Adrenal gland (tissue), 12 donors: Measurements from ENCODE around the gene KRT31. TPM values are rescaled to one million over a fixed set of nuclear protein-coding genes. Genes with fewer than 3 reads are reported as not detected.

Source experiments
- DNase-seq, 7 donors: peaks; one replicate each; pipeline ENCODE4 v3.0.0-alpha.2; 2019 to 2020
- H3K27ac ChIP-seq, 5 donors: fragments of 200-600 bp; sonication (generic) in 4 of 5; 1 replicate in 3 of 5; 2 replicates in 2 of 5; pipeline versions ENCODE4 v1.5.1 to v1.8.0; 2016 to 2020; ENCODE audit warnings: mild to moderate bottlenecking in 1 of 5
- H3K27me3 ChIP-seq: fragments of 200-600 bp; 2 replicates; pipeline ENCODE4 v1.8.0; 2021
- H3K36me3 ChIP-seq, 2 donors: fragments of 200-600 bp; replicated peaks in 1 of 2; 1 replicate in 1 of 2; 2 replicates in 1 of 2; pipeline versions ENCODE4 v1.5.1 to v1.8.0; 2018 to 2022
- H3K4me1 ChIP-seq, 2 donors: fragments of 200-600 bp; replicated peaks in 1 of 2; 1 replicate in 1 of 2; 2 replicates in 1 of 2; pipeline versions ENCODE4 v1.5.1 to v1.8.0; 2018 to 2021
- H3K4me3 ChIP-seq, 4 donors: fragments of 200-600 bp; sonication (generic) in 3 of 4; one replicate each; pipeline ENCODE4 v1.5.1; 2016 to 2018
- H3K9me3 ChIP-seq, 3 donors: fragments of 200-600 bp; sonication (generic) in 1 of 3; replicated peaks in 1 of 3; 1 replicate in 2 of 3; 2 replicates in 1 of 3; pipeline versions ENCODE4 v1.5.1 to v1.8.0; 2016 to 2021
- CTCF ChIP-seq, 6 experiments: fragments of 450-650 bp in 4 of 6; fragments of 200-600 bp in 2 of 6; sonication (generic) in 1 of 6; IDR thresholded peaks; 1 replicate in 5 of 6; 2 replicates in 1 of 6; pipeline versions ENCODE4 v1.5.1 to v1.8.0; 2016 to 2021; ENCODE audit warnings: antibody characterized with exemption in 6 of 6, mild to moderate bottlenecking in 2 of 6, moderate library complexity in 1 of 6
- POLR2A ChIP-seq, 2 donors: fragments of 450-650 bp; IDR thresholded peaks; one replicate each; pipeline ENCODE4 v1.6.1; 2017; ENCODE audit warnings: antibody characterized with exemption in 2 of 2, mild to moderate bottlenecking in 2 of 2, moderate library complexity in 1 of 2
- WGBS, 4 donors: extraction: QIAGEN DNeasy Blood & Tissue Kit in 2 of 4; methylation state at CpG; one replicate each; pipeline versions ENCODE4 v1.1.5 to v1.1.7; 2013 to 2017; 5-methylcytosine and 5-hydroxymethylcytosine counted together
- intact Hi-C, 2 donors: fragments of 100-400 bp; cut with DNase I; formaldehyde crosslinking; loops; one replicate each; pipeline versions ENCODE4 v1.14.1 to v1.15.0; 2022 to 2023
- polyA plus RNA-seq, 3 donors: library from polyadenylated mRNA; stranded (reverse); fragments of 200-250 nt in 2 of 3; fragments of 350-450 nt in 1 of 3; fragmentation: Illumina TruSeq in 1 of 3; extraction: RNeasy Lipid Tissue Mini Kit (QIAGEN cat#74804) in 1 of 3; gene quantifications; one replicate each; pipeline ENCODE4 v1.2.3, GENCODE V29; 2013 to 2014
- total RNA-seq, 9 donors: library from RNA; depleted of rRNA in 4 of 9; stranded (reverse); fragments of >200 nt in 4 of 9; fragments of 120-200 nt in 1 of 9; fragmentation: NEBNext Ultra II Directional in 1 of 9; extraction: Animal tissue kit (Norgen Biotek cat#: 25700) in 1 of 9; gene quantifications; one replicate each; pipeline versions ENCODE4 v1.1.0 to v1.2.4, GENCODE V29; 2013 to 2023
- donor health status: healthy with polysubstance abuse.
- donor health status: Bipolar disorder and iron deficiency.
- donor health status: DM: yes; HTN: yes; CAD: no.
- donor health status: DM: no; HTN: no; CAD: no.
- donor health status: DM: no; HTN: no; CAD: no.
- donor health status: DM: yes; HTN: yes; CAD: no.

Gene KRT31
- total and polyA plus RNA-seq, 12 donors: not detected

GRCh38 chr17:41406205-41406604 lies 8.8 kb upstream of the KRT31 start:
- intact Hi-C loops: no loop called here
- TF ChIP-seq POLR2A (IDR thresholded peaks at IDR 0.05): no peak
- TF ChIP-seq CTCF (IDR thresholded peaks at IDR 0.05): no peak
- Histone ChIP-seq H3K4me1 (no peaks in the 10 kb centered on the region), H3K27ac (no peak overlapping the region), H3K27me3 (no peaks in the 10 kb centered on the region), H3K36me3 (no peaks in the 10 kb centered on the region), H3K4me3 (no peak overlapping the region), H3K9me3 (no peaks in the 10 kb centered on the region)
- WGBS, 4 donors: 63 to 75% (median 70%) methylated on average over 5 of the region's 5 CpGs
- DNase-seq: peak in 1 of 7 donors; percentile 49

GRCh38 chr17:41404024-41404671 lies 6.7 kb upstream of the KRT31 start:
- no peak overlapping the region for H3K4me3 ChIP-seq
- H3K9me3 ChIP-seq: no peaks in the 10 kb centered on the region
- intact Hi-C loops: no loop called here
- no peaks in the 10 kb centered on the region for H3K36me3 ChIP-seq
- TF ChIP-seq CTCF (IDR thresholded peaks at IDR 0.05): no peak
- no peak for TF ChIP-seq POLR2A (IDR thresholded peaks at IDR 0.05)
- WGBS, 4 donors: 53 to 64% (median 60%) methylated on average over 7 of the region's 7 CpGs
- H3K27ac ChIP-seq: no peak overlapping the region
- DNase-seq: peak in 6 of 7 donors; percentile 43 to 65 (median 52)
- H3K4me1 ChIP-seq: no peaks in the 10 kb centered on the region
- no peaks in the 10 kb centered on the region for H3K27me3 ChIP-seq

GRCh38 chr17:41403404-41404023 lies 6.1 kb upstream of the KRT31 start:
- WGBS, 4 donors: 66 to 75% (median 72%) methylated on average over 4 of the region's 4 CpGs
- Histone ChIP-seq H3K27me3 (no peaks in the 10 kb centered on the region), H3K27ac (no peak overlapping the region), H3K4me3 (no peak overlapping the region), H3K9me3 (no peaks in the 10 kb centered on the region), H3K36me3 (no peaks in the 10 kb centered on the region), H3K4me1 (no peaks in the 10 kb centered on the region)
- TF ChIP-seq POLR2A (IDR thresholded peaks at IDR 0.05): no peak
- no peak for TF ChIP-seq CTCF (IDR thresholded peaks at IDR 0.05)
- intact Hi-C loops: no loop called here
- no peak for DNase-seq

- no peaks in the 10 kb centered on the region for H3K36me3 ChIP-seq
- H3K4me3 ChIP-seq: no peak overlapping the region
- no peaks in the 10 kb centered on the region for H3K4me1 ChIP-seq
- no peak for DNase-seq
- TF ChIP-seq POLR2A (IDR thresholded peaks at IDR 0.05) (no peak), CTCF (IDR thresholded peaks at IDR 0.05) (no peak)
- H3K27ac ChIP-seq: no peak overlapping the region
- H3K9me3 ChIP-seq: no peaks in the 10 kb centered on the region
- no peaks in the 10 kb centered on the region for H3K27me3 ChIP-seq
- WGBS, 4 donors: 87 to 92% (median 89%) methylated on average over 5 of the region's 5 CpGs
- intact Hi-C loops: no loop called here
These were observed 4.8 kb upstream of the KRT31 start for GRCh38 chr17:41402161-41402560.
